ENCODE results near the gene LRRC28. TPM values are rescaled to one million over a fixed set of nuclear protein-coding genes. Genes with fewer than 3 reads are reported as not detected.

LRRC28 gene
- total RNA-seq, 1 experiment from 2014 or later, result 21.4 TPM

- TF ChIP-seq TCF7L2 (IDR thresholded peaks at IDR 0.05; ENCODE audit: borderline replicate concordance, extremely low read depth, insufficient read depth, insufficient read length), result no peak
- TF ChIP-seq, protein P1, sequence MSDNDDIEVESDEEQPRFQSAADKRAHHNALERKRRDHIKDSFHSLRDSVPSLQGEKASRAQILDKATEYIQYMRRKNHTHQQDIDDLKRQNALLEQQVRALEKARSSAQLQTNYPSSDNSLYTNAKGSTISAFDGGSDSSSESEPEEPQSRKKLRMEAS (IDR thresholded peaks at IDR 0.05), result no peak
- TF ChIP-seq, protein P2, sequence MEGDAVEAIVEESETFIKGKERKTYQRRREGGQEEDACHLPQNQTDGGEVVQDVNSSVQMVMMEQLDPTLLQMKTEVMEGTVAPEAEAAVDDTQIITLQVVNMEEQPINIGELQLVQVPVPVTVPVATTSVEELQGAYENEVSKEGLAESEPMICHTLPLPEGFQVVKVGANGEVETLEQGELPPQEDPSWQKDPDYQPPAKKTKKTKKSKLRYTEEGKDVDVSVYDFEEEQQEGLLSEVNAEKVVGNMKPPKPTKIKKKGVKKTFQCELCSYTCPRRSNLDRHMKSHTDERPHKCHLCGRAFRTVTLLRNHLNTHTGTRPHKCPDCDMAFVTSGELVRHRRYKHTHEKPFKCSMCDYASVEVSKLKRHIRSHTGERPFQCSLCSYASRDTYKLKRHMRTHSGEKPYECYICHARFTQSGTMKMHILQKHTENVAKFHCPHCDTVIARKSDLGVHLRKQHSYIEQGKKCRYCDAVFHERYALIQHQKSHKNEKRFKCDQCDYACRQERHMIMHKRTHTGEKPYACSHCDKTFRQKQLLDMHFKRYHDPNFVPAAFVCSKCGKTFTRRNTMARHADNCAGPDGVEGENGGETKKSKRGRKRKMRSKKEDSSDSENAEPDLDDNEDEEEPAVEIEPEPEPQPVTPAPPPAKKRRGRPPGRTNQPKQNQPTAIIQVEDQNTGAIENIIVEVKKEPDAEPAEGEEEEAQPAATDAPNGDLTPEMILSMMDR (IDR thresholded peaks at IDR 0.05 in 2 of 3, conservative IDR thresholded peaks at IDR 0.05 in 1 of 3; ENCODE audit: borderline replicate concordance in 1 of 3, insufficient read depth in 1 of 3, low read depth in 2 of 3, low read length in 2 of 3), result no peak
These were observed 158.3 kb downstream of the LRRC28 start (continued) for GRCh38 chr15:99409560-99409959.

DNA sequence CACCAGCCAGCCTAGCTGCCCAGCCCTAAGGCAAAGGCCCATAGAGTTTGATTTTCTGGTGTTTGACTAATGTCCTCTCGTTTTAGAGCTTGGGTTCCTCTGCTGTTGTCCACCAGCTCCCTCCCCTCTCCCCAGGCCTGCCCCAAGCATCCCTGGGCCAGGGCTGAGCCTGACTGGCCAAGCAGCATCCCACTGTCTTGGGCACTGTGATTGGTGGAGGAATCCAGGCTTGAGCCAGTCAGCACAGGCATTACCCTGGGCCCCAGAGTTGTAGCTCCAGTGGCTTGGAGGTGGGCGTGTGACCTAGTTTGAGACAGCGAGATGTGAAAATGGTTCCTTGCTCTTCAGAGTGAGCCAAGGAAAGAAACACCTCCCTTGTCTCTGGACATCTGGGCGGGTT, 159.2 kb downstream of the LRRC28 start:
- H3K36me3 ChIP-seq (ENCODE audit: control insufficient read depth in 1 of 2, insufficient read depth in 2 of 2, low read length in 2 of 2), result no peaks in the 10 kb centered on the region
- no peaks in the 10 kb centered on the region for H3K27me3 ChIP-seq (ENCODE audit: insufficient read depth, low read length)
- CTCF ChIA-PET, result interaction anchor here (3.5 kb wide), 1 partner anchor 294 kb away, joined by 62 read pairs; no protein-coding TSS in a partner anchor
- RAD21 ChIA-PET (ENCODE audit: low non-redundant PET in 1 of 2, low total read pairs in 2 of 2, uncharacterized antibody in 2 of 2, unreplicated experiment in 2 of 2), result no interaction called here
- H3K4me3 ChIP-seq (replicated peaks in 1 of 2; ENCODE audit: low read depth in 1 of 2, low read length in 2 of 2), result no peak overlapping the region
- intact Hi-C loops (cut with micrococcal nuclease), result no loop called here
- no peak overlapping the region for H3K4me2 ChIP-seq (ENCODE audit: low read length)
- no peak overlapping the region for H3K9ac ChIP-seq (ENCODE audit: low read length)
- BruUV-seq (replicated peaks), result no TSS peak
- no peak for ATAC-seq
- H3K9me3 ChIP-seq (ENCODE audit: control insufficient read depth in 1 of 2, insufficient read depth in 1 of 2, low read depth in 1 of 2, low read length in 2 of 2), result no peaks in the 10 kb centered on the region
- no peak for DNase-seq (ENCODE audit: low read depth, low spot score)
- no peaks in the 10 kb centered on the region for H4K20me1 ChIP-seq (ENCODE audit: insufficient read depth)
- H3K4me1 ChIP-seq (ENCODE audit: control insufficient read depth in 1 of 2, insufficient read depth in 2 of 2, low read length in 2 of 2), result peaks cover 0 to 14% of the 10 kb centered on the region in 2 experiments; a peak in 1 of 4 replicates
- H3K79me2 ChIP-seq (ENCODE audit: insufficient read depth, low read length), result no peaks in the 10 kb centered on the region
- H2AFZ ChIP-seq (ENCODE audit: low read depth, low read length, poor library complexity, severe bottlenecking), result no peak overlapping the region
- H3K9me2 ChIP-seq (ENCODE audit: insufficient read depth), result no peaks in the 10 kb centered on the region
- POLR2A ChIA-PET, result no interaction called here
- no peak overlapping the region for H3K27ac ChIP-seq (ENCODE audit: low read depth, low read length)
- TF ChIP-seq CBX3 (IDR thresholded peaks at IDR 0.05; ENCODE audit: low read depth) (no peak), EZH2 (IDR thresholded peaks at IDR 0.05) (no peak), POLR2AphosphoS5 (IDR thresholded peaks at IDR 0.05; ENCODE audit: low read depth, low read length) (no peak), SP1 (IDR thresholded peaks at IDR 0.05; ENCODE audit: low read depth) (no peak), RAD21 (IDR thresholded peaks at IDR 0.05; ENCODE audit: low read depth) (no peak), ATF3 (IDR thresholded peaks at IDR 0.05) (no peak), SIN3A (IDR thresholded peaks at IDR 0.05; ENCODE audit: low read depth) (no peak), CEBPB (IDR thresholded peaks at IDR 0.05; ENCODE audit: low read depth) (no peak), POLR2A (IDR thresholded peaks at IDR 0.05; ENCODE audit: borderline replicate concordance, extremely low read depth, insufficient read depth, insufficient read length) (no peak), EZH2phosphoT487 (IDR thresholded peaks at IDR 0.05; ENCODE audit: borderline replicate concordance) (no peak), ZFX (IDR thresholded peaks at IDR 0.05) (no peak), SRF (IDR thresholded peaks at IDR 0.05; ENCODE audit: low read depth) (no peak), JUND (IDR thresholded peaks at IDR 0.05) (no peak), EGR1 (IDR thresholded peaks at IDR 0.05; ENCODE audit: low read depth) (no peak), TCF7L2 (IDR thresholded peaks at IDR 0.05; ENCODE audit: borderline replicate concordance, extremely low read depth, insufficient read depth, insufficient read length) (no peak)
- TF ChIP-seq, protein P3, sequence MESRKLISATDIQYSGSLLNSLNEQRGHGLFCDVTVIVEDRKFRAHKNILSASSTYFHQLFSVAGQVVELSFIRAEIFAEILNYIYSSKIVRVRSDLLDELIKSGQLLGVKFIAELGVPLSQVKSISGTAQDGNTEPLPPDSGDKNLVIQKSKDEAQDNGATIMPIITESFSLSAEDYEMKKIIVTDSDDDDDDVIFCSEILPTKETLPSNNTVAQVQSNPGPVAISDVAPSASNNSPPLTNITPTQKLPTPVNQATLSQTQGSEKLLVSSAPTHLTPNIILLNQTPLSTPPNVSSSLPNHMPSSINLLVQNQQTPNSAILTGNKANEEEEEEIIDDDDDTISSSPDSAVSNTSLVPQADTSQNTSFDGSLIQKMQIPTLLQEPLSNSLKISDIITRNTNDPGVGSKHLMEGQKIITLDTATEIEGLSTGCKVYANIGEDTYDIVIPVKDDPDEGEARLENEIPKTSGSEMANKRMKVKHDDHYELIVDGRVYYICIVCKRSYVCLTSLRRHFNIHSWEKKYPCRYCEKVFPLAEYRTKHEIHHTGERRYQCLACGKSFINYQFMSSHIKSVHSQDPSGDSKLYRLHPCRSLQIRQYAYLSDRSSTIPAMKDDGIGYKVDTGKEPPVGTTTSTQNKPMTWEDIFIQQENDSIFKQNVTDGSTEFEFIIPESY (IDR thresholded peaks at IDR 0.05; ENCODE audit: extremely low read depth, insufficient replicate concordance, low read length), result no peak
- TF ChIP-seq, protein P2 (IDR thresholded peaks at IDR 0.05 in 2 of 3, conservative IDR thresholded peaks at IDR 0.05 in 1 of 3; ENCODE audit: borderline replicate concordance in 1 of 3, insufficient read depth in 1 of 3, low read depth in 2 of 3, low read length in 2 of 3), result no peak
- TF ChIP-seq, protein P1 (IDR thresholded peaks at IDR 0.05), result no peak

Data from HCT116 (cell line).